HG03159 (cell line): ENCODE data around the gene PRRT4.

Experiments
- ATAC-seq: cut with Tn5 transposase; IDR thresholded peaks from one replicate; pipeline ENCODE4 v1.9.1; 2021; ENCODE audit warnings: mild to moderate bottlenecking, moderate library complexity; ENCODE audit not compliant: unreplicated experiment

Gene PRRT4

DNA sequence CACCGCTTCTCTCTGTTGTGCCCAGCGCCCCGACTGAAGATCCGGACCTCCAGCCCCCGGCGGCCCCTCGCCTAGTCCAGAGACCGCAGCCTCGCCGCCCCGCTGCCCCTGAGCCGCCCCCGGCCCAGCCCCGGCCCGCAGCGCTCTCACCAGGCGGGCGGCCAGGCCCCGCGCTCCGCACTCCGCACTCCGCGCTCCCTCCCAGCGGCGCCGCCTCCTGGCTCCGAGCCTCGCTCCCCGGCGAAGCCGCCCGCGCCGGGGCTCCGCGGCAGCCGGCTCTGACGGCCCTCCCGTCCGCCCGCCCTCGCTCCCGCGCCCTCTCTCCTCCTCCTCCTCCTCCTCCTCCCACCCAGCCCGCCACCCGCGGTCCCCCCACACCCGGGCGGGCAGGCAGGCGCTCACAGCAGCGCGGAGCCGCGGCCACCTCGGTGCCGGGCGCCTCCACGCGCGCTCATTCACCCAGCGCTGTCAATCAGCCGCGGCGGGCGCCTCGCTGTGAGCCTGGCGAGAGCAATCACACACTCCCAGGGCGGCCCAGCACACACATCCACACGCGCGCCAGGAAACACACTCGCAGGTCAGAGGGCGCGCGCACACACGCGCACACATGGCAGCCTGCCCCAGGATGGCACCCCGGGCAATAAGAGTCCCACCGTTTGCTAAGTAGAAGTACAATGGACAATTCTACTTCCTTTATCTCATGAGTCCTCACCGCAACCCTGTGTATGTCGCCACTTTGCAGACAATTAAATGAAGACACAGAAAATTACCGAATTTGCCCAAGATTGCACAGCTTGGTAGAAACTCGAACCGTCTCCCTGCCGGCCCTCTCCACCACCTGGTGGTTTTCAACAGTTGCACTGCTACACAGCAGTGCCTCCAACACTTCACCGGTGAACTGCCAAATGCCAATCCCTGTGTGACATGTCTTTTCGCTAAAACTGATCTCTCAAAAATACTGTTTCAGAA, at the start of gene PRRT4:
PRRT4 (minus strand) TSS at position 280 of the 969 bp plus-strand sequence.
- ATAC-seq: peak; percentile 54

DNA sequence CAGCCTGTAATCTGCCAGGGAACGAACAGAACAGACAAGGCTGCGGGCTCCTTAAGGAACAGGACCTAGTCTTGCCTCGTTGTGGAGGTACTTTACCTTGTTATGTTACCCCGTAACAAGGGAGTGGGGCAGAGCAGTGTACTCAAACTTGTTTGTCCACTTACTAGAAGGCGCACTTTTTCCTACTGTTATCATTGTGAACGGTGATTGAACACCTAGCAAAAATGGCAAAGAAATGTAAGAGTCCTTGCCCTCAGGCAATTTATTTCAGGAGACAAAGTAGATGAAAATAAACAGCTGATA, 48.9 kb upstream of the PRRT4 start:
- ATAC-seq: no peak

DNA sequence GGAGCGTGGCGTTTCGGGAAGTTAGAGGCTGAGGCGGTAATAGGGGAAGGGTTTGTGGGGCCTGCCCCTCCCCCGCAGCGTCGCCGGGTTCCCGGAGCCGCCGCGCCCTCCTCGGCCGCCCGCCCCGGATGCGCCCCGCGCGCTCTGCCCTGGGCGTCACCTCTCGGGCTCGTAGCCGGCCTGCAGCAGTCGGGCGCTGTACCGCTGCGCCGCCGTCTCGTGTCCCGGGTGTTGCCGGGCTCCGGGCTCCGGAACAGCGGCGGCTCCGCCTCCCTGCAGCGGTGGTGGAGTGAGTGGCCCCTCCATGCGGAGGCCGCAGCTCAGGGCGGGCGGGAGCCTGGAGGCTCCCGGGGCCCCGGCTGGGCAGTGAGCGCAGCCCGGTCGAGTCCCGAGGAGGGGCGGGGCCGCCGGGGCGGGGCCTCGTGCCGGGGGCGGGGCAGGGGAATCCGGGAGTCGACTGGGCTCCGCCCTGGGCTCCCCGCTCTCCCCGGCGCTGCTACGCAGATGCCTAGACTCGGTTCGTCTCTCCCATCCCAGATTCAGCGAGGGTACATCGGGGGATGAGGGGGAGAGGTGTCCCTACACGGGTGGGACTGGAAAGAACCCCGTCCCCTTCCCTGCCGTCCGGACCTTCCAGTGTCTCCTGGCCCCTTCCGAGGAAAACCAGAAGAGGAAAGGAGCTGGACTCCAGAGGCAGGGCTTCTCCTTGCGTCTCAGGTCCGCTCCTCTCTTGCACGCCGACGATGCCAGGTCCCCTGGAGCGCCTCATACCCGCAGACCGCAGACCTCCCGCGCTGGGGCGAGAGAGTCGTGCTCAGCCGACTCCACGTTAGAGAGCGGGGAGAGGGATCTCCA, 48.3 kb upstream of the PRRT4 start, which contains the start of gene IMPDH1:
IMPDH1 (minus strand) TSS at position 387 of the 855 bp plus-strand sequence; CDS start at position 306, 81 bp downstream.
- peak; percentile 67 for ATAC-seq

DNA sequence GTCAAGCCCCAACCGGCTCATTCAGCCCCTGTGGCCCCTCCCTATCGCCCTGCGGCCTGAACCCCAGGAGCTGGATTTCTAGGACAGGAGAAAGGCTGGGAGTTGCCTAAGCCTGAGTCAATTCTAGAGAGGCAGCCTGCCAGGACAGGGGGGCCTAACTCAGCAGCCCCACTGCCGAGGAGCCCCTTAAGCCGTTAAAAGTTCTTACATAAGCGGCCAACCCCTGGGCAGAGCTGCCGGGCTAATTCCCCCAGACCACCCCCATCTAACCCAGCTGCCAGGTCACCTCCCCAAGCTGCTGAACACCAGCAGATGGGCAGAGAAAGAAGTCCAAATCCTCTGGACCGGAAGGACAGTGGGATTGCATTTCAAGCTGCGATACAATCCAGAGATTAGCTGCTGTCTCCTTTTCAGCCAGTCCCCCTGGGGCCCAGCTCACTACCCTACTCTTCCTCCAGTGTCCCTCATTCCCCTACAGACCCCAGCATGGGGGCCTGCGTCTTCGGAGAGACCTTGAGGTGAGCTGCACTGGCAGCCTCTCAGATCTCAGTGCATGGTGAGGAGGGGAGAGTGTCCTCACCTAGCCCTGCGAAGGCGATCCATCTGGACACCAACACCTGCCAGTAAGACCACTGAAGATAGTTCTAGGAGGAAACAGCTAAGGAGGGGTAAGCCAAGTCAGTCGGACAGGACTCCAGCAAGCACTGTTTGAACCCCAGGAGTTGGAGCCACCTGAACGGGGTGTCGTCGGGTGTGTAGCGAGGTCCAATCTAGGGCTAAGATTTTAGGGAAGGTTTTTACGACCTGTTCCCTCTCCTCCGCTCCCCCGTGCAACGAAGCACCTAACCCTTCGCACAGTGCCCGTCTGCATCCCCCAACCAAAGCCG, 47.5 kb upstream of the PRRT4 start:
- no peak for ATAC-seq

DNA sequence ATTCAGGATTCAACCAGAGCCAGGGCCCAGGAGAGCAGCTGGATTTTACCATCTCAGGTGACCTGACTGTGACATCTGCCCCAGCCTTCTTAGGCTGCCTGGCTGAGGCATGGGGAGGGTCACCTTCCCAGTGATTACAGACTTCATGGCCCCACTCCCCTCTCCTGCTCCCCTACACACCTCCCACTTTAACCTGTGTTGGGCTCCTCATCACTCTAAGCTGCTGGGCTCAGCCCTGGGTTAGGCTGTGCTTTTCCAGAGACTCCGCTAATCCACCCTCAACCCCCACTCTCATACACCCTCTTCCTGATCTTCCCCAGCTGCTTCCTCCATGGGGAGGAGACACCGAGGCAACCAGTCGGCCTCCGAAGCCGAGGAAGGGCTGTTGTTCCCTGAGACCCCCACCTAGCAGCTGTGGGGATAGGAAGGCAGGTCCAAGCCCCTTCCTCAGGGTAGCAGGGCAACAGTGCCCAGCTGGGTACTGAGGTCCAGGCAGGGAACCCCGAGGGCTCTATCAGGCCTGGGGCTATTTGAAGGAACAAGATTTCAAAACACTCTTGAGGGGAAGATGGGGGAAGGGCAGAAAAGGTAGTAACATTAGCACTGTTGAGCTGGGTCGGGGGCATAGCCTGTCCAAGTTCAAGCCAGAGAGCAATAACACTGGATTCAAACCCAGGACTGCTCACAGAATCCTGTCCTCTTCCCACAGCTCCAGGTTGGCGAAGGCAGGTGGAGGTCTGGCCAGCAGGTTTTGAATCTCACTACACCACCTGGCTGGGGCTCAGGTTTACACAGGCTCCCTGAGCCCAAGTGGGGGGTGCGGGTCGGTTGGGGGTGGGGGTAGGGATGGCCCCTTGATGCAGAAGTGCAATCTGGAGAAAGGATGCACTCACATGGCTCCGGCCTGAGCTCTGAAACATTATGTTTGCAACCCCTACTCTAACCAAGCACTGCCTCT, 46.5 kb upstream of the PRRT4 start:
- ATAC-seq: no peak

DNA sequence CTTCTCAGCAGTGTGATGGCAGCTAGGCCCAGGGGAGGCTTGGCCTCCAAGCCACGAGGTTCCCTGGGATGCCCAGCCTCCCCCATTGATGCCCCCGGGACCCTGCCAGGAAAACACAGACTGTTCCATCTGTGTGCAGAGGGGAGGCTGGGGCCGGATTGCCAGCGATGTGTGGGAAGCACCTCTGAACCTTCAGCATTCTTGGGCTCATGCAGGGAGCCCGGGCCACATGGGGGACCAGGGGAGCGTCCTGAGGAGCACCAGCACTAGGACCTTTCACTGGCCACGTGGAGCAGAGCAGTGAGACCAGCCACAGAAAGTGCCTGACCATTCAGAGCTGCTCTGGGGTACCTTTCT, 45.7 kb upstream of the PRRT4 start:
- no peak for ATAC-seq

DNA sequence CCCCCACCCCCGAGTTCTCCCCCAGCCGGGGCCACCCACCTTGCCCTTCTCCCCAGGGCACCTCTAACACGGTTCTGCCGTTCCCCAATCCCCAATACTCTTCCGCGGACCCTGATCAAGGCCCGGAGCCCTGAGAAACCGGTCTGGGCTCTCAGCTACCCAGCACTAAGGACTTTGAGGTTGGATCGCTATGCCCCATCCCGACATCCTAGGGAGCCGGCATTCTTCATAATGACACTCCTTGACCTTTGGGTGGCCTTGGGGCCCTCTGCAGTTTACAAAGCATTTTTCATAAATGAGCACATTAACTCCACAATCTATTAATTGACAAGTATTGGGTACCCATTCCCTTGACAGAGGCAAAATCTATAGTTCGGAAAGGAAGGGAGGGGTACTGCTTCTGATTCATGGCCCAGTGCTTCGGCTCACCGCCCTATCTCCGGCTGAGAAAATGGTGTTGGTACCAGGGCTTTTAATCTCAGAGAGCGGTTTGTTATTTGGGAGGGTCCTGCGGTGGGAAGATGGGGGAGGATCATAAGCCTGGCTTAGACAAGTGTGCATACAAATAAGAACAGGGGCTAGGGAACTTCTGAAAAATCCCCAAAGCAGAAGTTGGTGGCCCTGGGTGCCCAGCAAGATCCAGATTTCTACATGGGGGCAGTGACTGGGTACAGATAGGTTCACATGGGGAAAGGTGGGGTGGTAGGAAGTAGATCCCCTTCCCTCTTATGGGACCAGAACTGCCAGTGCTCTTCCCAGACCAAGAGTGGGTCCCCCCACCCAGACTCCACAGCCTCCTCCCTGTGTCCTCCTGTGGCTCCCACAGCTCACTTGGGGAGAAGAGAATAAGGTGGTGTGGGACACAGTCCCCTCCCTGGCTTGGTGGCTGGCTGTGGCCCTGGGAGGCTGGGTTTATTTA, 45.1 kb upstream of the PRRT4 start:
- no peak for ATAC-seq

DNA sequence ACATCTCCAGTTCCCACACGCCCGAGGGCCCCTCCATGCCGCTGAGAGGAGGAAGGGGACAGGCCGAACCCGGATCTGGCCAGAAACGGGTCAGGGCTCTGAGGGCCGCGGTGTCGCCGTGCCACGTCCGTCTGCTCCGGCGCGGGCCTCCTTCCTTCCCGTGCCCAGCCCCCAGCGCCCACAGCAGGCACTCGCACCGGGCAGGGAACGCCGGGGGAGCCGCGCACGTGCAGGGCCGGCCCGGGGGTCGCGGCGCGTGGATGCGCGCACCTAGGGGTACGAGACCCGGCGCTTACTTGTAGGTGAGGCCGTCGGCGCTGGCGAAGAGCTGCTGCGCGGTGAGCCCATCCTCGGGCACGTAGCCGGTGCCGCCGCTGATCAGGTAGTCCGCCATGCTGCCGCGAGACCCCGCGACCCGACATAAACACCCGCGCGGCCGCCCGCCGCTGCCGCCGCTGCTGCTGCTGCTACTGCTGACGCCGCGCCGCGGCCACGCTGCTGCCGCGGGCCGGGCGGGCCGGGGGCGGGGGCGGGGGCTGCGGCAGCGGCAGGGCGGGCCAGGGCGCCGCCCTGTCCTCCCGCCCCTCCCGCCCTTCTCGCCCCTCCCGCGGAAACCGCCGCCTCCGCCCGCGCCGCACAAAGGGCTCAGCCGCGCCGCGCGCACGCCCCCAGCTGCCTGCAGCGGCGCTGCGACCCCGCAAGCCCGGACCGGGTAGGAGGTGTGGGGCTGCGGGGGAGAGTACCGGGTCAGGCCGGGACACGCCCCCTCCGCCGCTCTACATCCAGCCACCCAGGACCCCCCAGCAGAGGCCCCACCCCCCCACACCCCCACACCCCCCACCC, 44.2 kb upstream of the PRRT4 start:
- no peak for ATAC-seq

DNA sequence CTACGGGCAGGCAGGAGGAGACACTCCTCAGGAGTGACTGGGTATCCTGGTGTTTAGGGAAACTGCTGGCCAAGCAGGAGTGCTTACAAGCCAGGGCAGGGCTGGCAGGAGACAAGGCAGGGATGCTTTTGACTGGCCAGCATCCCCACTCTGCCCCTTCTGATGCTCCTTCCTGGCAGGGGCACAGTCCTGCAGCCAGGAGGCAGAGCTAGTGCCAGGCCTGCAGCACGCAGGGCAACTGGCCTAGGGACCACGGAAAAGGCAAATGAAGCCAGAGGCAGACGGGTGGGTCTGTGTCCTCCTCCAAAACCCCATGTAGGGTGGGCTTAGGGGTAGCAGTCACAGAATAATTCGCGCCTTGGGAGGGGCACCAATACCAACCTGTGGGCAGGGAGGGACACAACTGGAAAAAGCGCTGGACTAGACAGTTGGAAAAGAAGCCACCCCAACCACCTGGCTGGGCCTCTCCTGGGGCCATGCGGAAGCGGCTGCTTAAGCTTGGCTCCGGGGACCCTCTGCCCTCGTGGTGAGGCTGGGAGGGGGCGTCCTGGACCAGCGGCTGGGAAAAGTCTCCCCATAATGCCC, 43.5 kb upstream of the PRRT4 start:
- ATAC-seq: no peak

DNA sequence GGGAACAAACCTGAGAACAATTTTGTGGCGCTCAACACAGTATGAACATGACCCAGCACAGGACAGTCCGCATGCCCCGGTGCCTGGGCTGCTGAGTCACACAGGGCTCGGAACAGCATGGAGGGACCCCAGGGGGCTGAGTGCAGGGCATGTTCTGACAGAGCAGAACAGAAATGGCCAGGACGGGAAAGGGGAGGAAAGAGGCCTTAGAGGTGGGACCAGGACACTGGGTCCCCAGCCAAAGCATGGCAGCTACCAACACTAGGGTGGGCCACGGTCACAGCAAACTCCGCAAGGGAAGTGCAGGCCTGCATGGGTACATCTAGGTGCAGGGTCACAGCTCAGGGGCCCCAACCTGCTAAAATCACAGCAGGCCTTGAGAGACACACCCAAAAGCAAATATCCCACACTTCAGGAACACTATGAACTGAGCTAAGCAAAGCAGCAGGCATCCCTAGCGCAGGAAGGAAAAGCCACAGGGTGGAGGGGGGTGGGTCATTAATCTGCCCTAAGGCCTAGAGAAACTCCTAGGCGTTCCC, 42.7 kb upstream of the PRRT4 start:
- no peak for ATAC-seq

DNA sequence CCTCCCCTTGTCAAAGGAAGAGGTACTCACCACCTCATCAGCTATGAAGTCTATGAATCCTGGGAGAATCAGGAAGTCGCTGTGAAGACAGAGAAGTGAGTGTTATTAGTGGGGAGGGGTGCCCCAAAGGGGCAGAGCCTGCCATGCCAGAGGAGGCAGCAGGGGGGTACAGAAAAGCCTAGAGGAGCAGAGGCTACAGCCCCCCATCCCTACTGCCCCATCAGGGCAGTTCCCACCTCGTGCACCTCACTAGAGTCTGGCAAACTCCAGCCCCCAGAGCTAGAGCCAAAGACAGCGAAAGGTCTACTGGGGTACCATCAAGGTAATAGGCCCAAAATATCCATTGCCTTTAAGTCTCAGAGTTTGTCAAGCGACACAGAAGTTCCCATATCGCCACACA, 42.2 kb upstream of the PRRT4 start:
- no peak for ATAC-seq

DNA sequence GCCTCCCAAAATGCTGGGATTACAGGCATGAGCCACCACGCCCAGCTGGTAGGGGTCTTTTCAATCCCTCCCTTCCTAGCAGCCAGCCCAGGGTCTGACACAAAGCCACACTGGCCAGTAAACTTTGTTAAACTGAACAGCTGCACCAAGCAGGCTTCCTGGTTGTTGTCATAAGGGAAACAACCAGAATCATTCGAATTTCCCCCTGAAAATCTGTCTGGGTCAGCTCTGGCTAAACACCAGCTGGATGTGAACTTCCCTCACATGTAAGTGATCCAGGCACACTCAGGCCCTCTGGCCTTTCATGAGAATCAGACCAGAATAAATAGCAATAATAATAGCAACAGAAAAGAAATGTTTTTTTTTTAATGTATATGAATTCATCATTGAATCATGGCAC, 40.9 kb upstream of the PRRT4 start:
- ATAC-seq: no peak

DNA sequence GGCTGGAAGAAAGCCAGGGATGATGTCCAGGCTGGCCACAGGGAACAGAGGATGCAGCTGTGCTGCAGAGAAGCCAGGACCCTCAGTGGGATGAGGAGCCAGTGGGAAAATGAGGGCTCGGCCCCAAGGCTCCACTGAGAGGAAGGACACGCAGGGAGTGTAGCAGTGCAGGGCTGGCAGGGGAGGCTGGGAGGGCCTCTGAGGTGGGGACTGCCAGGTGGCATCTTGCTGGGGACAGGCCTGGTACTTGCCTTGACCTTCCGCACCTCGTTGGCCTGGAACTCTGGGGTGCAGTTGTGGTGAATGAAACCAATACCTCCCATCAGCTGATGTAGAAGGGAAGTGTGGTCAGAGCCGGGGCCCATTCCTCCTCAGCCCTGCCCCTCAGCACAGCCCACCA, 39.1 kb upstream of the PRRT4 start:
- ATAC-seq: no peak

DNA sequence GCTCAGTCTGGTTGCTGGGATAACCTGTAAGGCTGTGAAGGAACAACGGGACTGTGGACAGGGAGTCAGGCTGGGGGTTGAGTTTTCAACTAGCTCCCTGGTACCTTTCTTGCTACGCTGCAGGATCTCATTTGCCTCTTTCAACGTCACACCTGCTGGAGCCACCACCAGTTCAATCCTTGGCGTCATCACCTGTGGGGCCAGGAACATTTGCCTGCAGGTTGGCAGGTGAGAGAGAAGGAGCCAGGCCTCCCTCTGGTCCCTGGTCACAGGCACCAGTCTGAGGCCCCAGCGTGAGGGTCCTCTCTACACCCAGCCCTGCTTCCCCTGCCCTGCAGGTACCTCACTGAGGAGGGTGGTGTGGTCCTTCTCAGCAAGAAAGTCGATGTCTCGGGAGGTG, 38.5 kb upstream of the PRRT4 start:
- no peak for ATAC-seq

DNA sequence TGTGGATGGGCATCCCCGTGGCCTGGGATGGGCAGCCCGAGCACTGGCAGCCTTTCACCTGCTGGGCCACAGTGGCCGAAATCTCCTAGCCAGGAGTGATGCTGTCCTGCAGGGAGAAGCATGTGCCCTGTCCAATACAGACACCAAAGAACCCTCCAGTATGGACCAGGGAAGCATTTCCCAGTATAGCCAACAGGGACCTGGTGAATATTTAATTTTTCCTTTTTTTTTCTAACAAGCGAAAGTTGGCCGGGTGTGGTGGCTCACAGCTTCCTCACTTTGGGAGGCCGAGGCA, 37.3 kb upstream of the PRRT4 start:
- no peak for ATAC-seq

DNA sequence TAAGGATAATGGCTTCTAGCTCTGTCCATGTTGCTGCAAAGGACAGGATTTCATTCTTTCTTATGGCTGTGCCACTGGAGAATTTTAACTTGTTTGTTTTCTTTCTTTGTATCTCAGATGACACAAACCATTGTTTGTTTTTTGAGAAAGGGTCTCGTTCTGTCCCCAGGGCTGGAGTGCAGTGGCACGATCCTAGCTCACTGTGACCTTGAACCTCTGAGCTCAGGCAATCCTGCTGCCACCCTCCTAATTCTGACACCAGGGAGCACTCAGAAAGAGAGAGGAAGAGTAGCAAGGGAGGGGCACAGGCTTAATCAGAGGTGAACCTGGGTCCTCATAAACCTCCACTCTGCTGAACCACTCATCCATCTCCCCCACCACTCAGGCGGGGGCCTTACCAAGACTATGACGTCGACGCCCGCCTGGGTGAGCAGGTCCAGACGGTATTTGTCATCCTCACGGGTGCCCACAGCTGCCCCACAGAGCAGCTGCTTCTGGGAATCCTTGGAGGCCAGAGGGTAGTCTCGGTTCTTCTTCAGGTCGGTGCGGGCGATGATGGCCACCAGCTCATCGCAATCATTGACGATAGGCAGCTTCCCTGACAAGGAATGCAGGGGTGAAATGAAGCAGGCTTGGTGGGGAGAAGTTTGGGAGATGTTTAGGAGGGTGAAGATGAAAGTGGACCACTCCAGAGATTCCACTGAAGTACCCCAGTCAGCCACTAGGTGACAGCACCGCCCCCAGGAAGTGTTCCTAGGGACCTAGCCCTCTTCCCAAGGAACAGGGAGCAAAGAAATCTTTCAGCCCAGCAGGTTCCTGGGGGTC, 36.7 kb upstream of the PRRT4 start:
- ATAC-seq: no peak

DNA sequence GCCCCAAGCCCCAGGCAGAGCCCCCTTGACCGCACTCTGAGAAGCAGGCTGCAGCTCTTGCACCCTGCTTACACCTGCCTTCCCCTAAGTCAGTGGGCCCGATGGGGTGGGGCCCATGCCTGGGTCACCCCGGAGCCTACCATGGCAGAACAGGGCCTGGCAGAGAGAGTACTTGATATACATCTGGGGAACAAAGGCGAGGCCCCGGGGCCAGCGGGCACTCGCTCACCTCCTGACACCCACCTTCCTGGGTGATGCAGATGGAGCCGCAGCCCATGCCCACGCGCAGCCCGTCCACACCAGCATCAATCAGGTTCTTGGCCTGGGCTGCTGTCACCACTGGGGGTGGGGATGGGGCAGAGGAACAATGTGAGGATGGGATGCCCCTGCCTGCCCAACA, 34.9 kb upstream of the PRRT4 start:
- no peak for ATAC-seq
